Choroid plexus epithelial cell (primary cell): ENCODE results near the gene ATG101.

ENCODE experiments used
- DNase-seq: peaks from one replicate; pipeline ENCODE4 v3.0.0-alpha.2; 2010; ENCODE audit warnings: low read depth
- H3K4me3 ChIP-seq: 2 replicates; pipeline ENCODE4 v1.5.1; 2011; ENCODE audit warnings: low read depth, mild to moderate bottlenecking, control low read depth, low read length, moderate library complexity
- CTCF ChIP-seq: conservative IDR thresholded peaks from 2 replicates; pipeline ENCODE4 v1.5.1; 2011; ENCODE audit warnings: low read depth, mild to moderate bottlenecking, control low read depth, inconsistent platforms, low read length, moderate library complexity

ATG101 gene

GRCh38 chr12:52043386-52044212 is 26.2 kb upstream of the ATG101 start:
- no peak for TF ChIP-seq CTCF
- no peak for DNase-seq
- H3K4me3 ChIP-seq, result no peak overlapping the region

GRCh38 chr12:52044292-52044983 is 25.3 kb upstream of the ATG101 start:
- TF ChIP-seq CTCF, result no peak
- no peak for DNase-seq

GRCh38 chr12:52045794-52046199 is 24.0 kb upstream of the ATG101 start:
- no peak for DNase-seq
- TF ChIP-seq CTCF, result no peak
- H3K4me3 ChIP-seq, result no peak overlapping the region

More at GRCh38 chr12:52044292-52044983, 25.3 kb upstream of the ATG101 start:
- H3K4me3 ChIP-seq, result no peak overlapping the region

- no peak overlapping the region for H3K4me3 ChIP-seq
- no peak for DNase-seq
- TF ChIP-seq CTCF, result no peak
Observed at GRCh38 chr12:52046859-52047258, 22.9 kb upstream of the ATG101 start.

- no peak overlapping the region for H3K4me3 ChIP-seq
- DNase-seq, result no peak
- TF ChIP-seq CTCF, result no peak
Observed at GRCh38 chr12:52049286-52049685, 20.5 kb upstream of the ATG101 start.

GRCh38 chr12:52049688-52050087 is 20.1 kb upstream of the ATG101 start:
- no peak for TF ChIP-seq CTCF
- no peak overlapping the region for H3K4me3 ChIP-seq
- no peak for DNase-seq
